NCI-H2171 (cell line): ENCODE results near the gene CHD5.

Source experiments
- DNase-seq: peaks from one replicate; lab custom pipeline; 2025; lab: John Stamatoyannopoulos, UW

The CHD5 gene

GRCh38 chr1:6099787-6100765, 80.0 kb downstream of the CHD5 start:
- no peak for DNase-seq

GRCh38 chr1:6099297-6099696, 80.8 kb downstream of the CHD5 start:
- DNase-seq, result no peak

GRCh38 chr1:6098303-6099215, 81.6 kb downstream of the CHD5 start:
- DNase-seq, result no peak

GRCh38 chr1:6097824-6098223, 82.3 kb downstream of the CHD5 start:
- DNase-seq, result no peak

- DNase-seq, result no peak
These were observed 83.0 kb downstream of the CHD5 start for GRCh38 chr1:6097117-6097595.

- DNase-seq, result no peak
These were observed 83.6 kb downstream of the CHD5 start for GRCh38 chr1:6096243-6097116.

GRCh38 chr1:6095511-6096242, 84.4 kb downstream of the CHD5 start:
- no peak for DNase-seq

- DNase-seq, result no peak
These were observed 85.2 kb downstream of the CHD5 start for GRCh38 chr1:6094801-6095505.

- no peak for DNase-seq
These were observed 85.9 kb downstream of the CHD5 start for GRCh38 chr1:6094246-6094645.

- no peak for DNase-seq
These were observed 86.5 kb downstream of the CHD5 start for GRCh38 chr1:6093611-6094010.

- DNase-seq, result no peak
These were observed 87.0 kb downstream of the CHD5 start for GRCh38 chr1:6093071-6093470.

- DNase-seq, result no peak
These were observed 87.9 kb downstream of the CHD5 start for GRCh38 chr1:6092211-6092610.

- no peak for DNase-seq
These were observed 88.4 kb downstream of the CHD5 start for GRCh38 chr1:6091823-6092109.

- no peak for DNase-seq
These were observed 88.9 kb downstream of the CHD5 start for GRCh38 chr1:6090996-6091822.

- no peak for DNase-seq
These were observed 89.8 kb downstream of the CHD5 start for GRCh38 chr1:6090288-6090687.

- DNase-seq, result no peak
These were observed 91.2 kb downstream of the CHD5 start for GRCh38 chr1:6088956-6089355.

- no peak for DNase-seq
These were observed 92.2 kb downstream of the CHD5 start for GRCh38 chr1:6087958-6088357.

- DNase-seq, result no peak
These were observed 92.7 kb downstream of the CHD5 start for GRCh38 chr1:6087377-6087772.

GRCh38 chr1:6086762-6087376, 93.3 kb downstream of the CHD5 start:
- DNase-seq, result no peak
